Ovary (tissue), 9 donors: ENCODE measurements around the gene STAC. TPM values are rescaled to one million over a fixed set of nuclear protein-coding genes. Genes with fewer than 3 reads are reported as not detected.

Experiments
- DNase-seq, 5 donors: peaks; one replicate each; pipeline ENCODE4 v3.0.0-alpha.2; 2019 to 2020
- H3K27ac ChIP-seq, 2 donors: fragments of 200-600 bp; one replicate each; pipeline versions ENCODE4 v1.5.1 to v1.8.0; 2019 to 2022
- H3K27me3 ChIP-seq: fragments of 200-600 bp; one replicate; pipeline ENCODE4 v1.8.0; 2022
- H3K36me3 ChIP-seq: fragments of 200-600 bp; sonication (generic); one replicate; pipeline ENCODE4 v1.5.1; 2019
- H3K4me1 ChIP-seq: one replicate; pipeline ENCODE4 v1.8.1; 2013; ENCODE audit warnings: mild to moderate bottlenecking, moderate library complexity; ENCODE audit not compliant: insufficient read depth
- H3K4me3 ChIP-seq: fragments of 200-600 bp; sonication (generic); one replicate; pipeline ENCODE4 v1.5.1; 2017
- H3K9me3 ChIP-seq, 2 donors: fragments of 200-600 bp in 1 of 2; sonication (generic) in 1 of 2; one replicate each; pipeline versions ENCODE4 v1.5.1 to v1.8.1; 2013 to 2019; ENCODE audit warnings: mild to moderate bottlenecking in 1 of 2, moderate library complexity in 1 of 2
- EP300 ChIP-seq: sonication (generic); formaldehyde crosslinking; IDR thresholded peaks from one replicate; pipeline ENCODE4 v1.6.1; 2017; ENCODE audit warnings: antibody characterized with exemption
- POLR2A ChIP-seq: fragments of 450-650 bp; IDR thresholded peaks from one replicate; pipeline ENCODE4 v1.6.1; 2017; ENCODE audit warnings: antibody characterized with exemption, mild to moderate bottlenecking, moderate library complexity
- WGBS, 3 donors: extraction: QIAGEN DNeasy Blood & Tissue Kit in 1 of 3; methylation state at CpG; one replicate each; pipeline versions ENCODE4 v1.1.5 to v1.1.7; 2013 to 2017; 5-methylcytosine and 5-hydroxymethylcytosine counted together
- intact Hi-C, 4 donors: fragments of 100-400 bp; cut with DNase I; formaldehyde crosslinking; loops; one replicate each; pipeline versions ENCODE4 v1.11.0 to v1.15.1; 2022 to 2023
- polyA plus RNA-seq, 2 donors: library from polyadenylated mRNA; stranded (reverse); fragments of 200-250 nt in 1 of 2; fragments of 350-450 nt in 1 of 2; fragmentation: Illumina TruSeq in 1 of 2; extraction: RNeasy Lipid Tissue Mini Kit (QIAGEN cat#74804) in 1 of 2; gene quantifications; one replicate each; pipeline ENCODE4 v1.2.3, GENCODE V29; 2013 to 2014
- total RNA-seq, 7 donors: library from RNA; depleted of rRNA in 2 of 7; stranded (reverse); fragments of >200 nt in 2 of 7; fragmentation: NEBNext Ultra II Directional in 3 of 7; extraction: Animal tissue kit (Norgen Biotek cat#: 25700) in 3 of 7; gene quantifications; one replicate each; pipeline versions ENCODE4 v1.1.0 to v1.2.4, GENCODE V29; 2016 to 2023
- TF ChIP-seq, protein P1 (sequence below), 3 donors: fragments of 450-650 bp in 2 of 3; fragments of 200-600 bp in 1 of 3; IDR thresholded peaks; one replicate each; pipeline versions ENCODE4 v1.5.1 to v1.8.0; 2016 to 2022; ENCODE audit warnings: antibody characterized with exemption in 3 of 3, mild to moderate bottlenecking in 1 of 3
- donor health status: DM: no; HTN: no; CAD: no; lungs with moderate emphysema.
- donor health status: DM: no; HTN: no; CAD: no.
- donor health status: Bipolar disorder and iron deficiency.
- donor health status: DM: yes; HTN: yes; CAD: no.
- donor health status: DM: no; HTN: no; CAD: no.
- donor health status: DM: yes; HTN: yes; CAD: no.

STAC gene
- total and polyA plus RNA-seq, 9 donors = 0.58 to 8.4 (median 1.2) TPM

DNA sequence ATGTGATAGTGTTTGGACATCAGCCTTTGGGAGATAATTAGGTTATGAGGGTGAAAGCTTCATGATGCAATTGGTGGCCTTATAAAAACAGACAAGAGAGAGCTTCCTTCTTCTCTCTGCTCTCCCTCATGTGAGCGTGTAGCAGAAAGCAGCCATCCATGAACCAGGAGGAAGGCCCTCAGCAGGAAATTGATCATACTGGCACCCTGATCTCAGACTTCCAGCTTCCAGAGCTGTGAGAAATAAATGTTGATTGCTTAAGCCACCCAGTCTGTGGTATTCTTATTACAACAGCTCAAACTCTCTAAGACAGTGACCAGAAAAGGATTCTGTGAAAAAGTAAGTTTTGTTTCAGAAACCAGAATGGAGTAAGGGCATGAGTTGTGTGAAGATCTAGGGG, 13.3 kb downstream of the STAC start:
- WGBS, 3 donors = 77 to 92% (median 89%) methylated on average over 1 of the region's 1 CpG
- intact Hi-C loops = no loop called here

GRCh38 chr3:36394176-36394575, 13.9 kb downstream of the STAC start:
- intact Hi-C loops = no loop called here
- TF ChIP-seq, protein P1, sequence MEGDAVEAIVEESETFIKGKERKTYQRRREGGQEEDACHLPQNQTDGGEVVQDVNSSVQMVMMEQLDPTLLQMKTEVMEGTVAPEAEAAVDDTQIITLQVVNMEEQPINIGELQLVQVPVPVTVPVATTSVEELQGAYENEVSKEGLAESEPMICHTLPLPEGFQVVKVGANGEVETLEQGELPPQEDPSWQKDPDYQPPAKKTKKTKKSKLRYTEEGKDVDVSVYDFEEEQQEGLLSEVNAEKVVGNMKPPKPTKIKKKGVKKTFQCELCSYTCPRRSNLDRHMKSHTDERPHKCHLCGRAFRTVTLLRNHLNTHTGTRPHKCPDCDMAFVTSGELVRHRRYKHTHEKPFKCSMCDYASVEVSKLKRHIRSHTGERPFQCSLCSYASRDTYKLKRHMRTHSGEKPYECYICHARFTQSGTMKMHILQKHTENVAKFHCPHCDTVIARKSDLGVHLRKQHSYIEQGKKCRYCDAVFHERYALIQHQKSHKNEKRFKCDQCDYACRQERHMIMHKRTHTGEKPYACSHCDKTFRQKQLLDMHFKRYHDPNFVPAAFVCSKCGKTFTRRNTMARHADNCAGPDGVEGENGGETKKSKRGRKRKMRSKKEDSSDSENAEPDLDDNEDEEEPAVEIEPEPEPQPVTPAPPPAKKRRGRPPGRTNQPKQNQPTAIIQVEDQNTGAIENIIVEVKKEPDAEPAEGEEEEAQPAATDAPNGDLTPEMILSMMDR (IDR thresholded peaks at IDR 0.05) = no peak
- TF ChIP-seq POLR2A (no peak), EP300 (no peak)
- Histone ChIP-seq H3K27ac (no peak overlapping the region), H3K4me3 (no peak overlapping the region), H3K9me3 (no peaks in the 10 kb centered on the region), H3K27me3 (no peaks in the 10 kb centered on the region), H3K4me1 (no peaks in the 10 kb centered on the region), H3K36me3 (no peaks in the 10 kb centered on the region)
- no peak for DNase-seq

More for the DNA sequence above, 13.3 kb downstream of the STAC start:
- no peak overlapping the region for H3K4me3 ChIP-seq
- no peaks in the 10 kb centered on the region for H3K36me3 ChIP-seq
- TF ChIP-seq EP300 (no peak), POLR2A (no peak)
- TF ChIP-seq, protein P1 (IDR thresholded peaks at IDR 0.05) = no peak
- no peak for DNase-seq
- no peaks in the 10 kb centered on the region for H3K4me1 ChIP-seq
- no peaks in the 10 kb centered on the region for H3K27me3 ChIP-seq
- H3K27ac ChIP-seq = no peak overlapping the region
- H3K9me3 ChIP-seq = no peaks in the 10 kb centered on the region

GRCh38 chr3:36397841-36398240, 17.5 kb downstream of the STAC start:
- DNase-seq = no peak
- Histone ChIP-seq H3K36me3 (no peaks in the 10 kb centered on the region), H3K4me3 (no peak overlapping the region), H3K27ac (no peak overlapping the region), H3K27me3 (no peaks in the 10 kb centered on the region), H3K4me1 (no peaks in the 10 kb centered on the region), H3K9me3 (no peaks in the 10 kb centered on the region)
- WGBS, 3 donors = 56 to 77% (median 69%) methylated on average over 2 of the region's 2 CpGs
- TF ChIP-seq POLR2A = no peak
- TF ChIP-seq EP300 = no peak
- TF ChIP-seq, protein P1 (IDR thresholded peaks at IDR 0.05) = no peak
- intact Hi-C loops = no loop called here

DNA sequence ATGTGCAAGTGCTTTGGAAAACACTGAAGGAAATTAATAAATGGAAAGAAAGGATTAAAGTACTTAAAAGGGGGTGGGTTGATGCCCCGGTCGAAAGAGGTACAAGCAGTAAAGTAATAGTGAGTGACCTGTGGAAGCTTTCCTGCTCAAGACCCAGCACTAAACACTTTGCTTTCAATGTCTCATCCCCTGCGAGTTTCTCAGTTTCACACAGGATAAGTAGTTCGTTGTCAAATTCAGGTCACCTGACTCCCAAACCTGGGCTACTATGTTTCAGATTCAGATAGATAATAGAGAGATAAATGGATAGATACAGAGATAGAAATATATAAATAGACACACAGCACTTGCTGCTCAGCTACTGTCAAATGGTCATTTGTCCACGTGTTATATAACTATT, 19.6 kb downstream of the STAC start:
- no peak overlapping the region for H3K27ac ChIP-seq
- WGBS, 3 donors = 84 to 87% (median 84%) methylated on average over 5 of the region's 5 CpGs
- TF ChIP-seq EP300 = no peak
- TF ChIP-seq, protein P1 (IDR thresholded peaks at IDR 0.05) = no peak
- intact Hi-C loops = no loop called here
- H3K27me3 ChIP-seq = no peaks in the 10 kb centered on the region
- no peaks in the 10 kb centered on the region for H3K36me3 ChIP-seq
- H3K4me3 ChIP-seq = no peak overlapping the region
- no peaks in the 10 kb centered on the region for H3K4me1 ChIP-seq
- no peaks in the 10 kb centered on the region for H3K9me3 ChIP-seq
- no peak for DNase-seq

- no peaks in the 10 kb centered on the region for H3K27me3 ChIP-seq
- no peaks in the 10 kb centered on the region for H3K4me1 ChIP-seq
- 52 to 75% (median 55%) methylated on average over 1 of the region's 1 CpG for WGBS, 3 donors
- H3K4me3 ChIP-seq = no peak overlapping the region
- no peak for TF ChIP-seq EP300
- TF ChIP-seq, protein P1 (IDR thresholded peaks at IDR 0.05) = no peak
- no peak for TF ChIP-seq POLR2A
- no peaks in the 10 kb centered on the region for H3K9me3 ChIP-seq
- intact Hi-C loops = no loop called here
- DNase-seq = no peak
- H3K36me3 ChIP-seq = no peaks in the 10 kb centered on the region
- no peak overlapping the region for H3K27ac ChIP-seq
Observed at GRCh38 chr3:36401056-36401455, 20.8 kb downstream of the STAC start.
